B cell (primary cell): ENCODE measurements around the gene GUCA2B. TPM values are rescaled to one million over a fixed set of nuclear protein-coding genes. Genes with fewer than 3 reads are reported as not detected.

Source experiments
- ATAC-seq: fragments of 200-7000 bp; cut with Tn5 transposase; one replicate; pipeline ENCODE4 v1.10.0; 2021; ENCODE audit warnings: low read depth, mild to moderate bottlenecking, moderate number of reproducible peaks, moderate library complexity
- CTCF ChIA-PET: fragments of 350-600 bp; sonication (Branson Sonifier 250); formaldehyde crosslinking; loops from one replicate; lab custom pipeline; 2021; ENCODE audit warnings: antibody characterized with exemption, inconsistent platforms; lab: Charles Lee
- POLR2A ChIA-PET: fragments of 350-600 bp; sonication (Branson Sonifier 250); formaldehyde crosslinking; loops from one replicate; lab custom pipeline; 2021; ENCODE audit warnings: antibody characterized with exemption; lab: Charles Lee
- DNase-seq: peaks from one replicate; pipeline ENCODE4 v3.0.0; 2013
- H2AFZ ChIP-seq: 2 replicates; pipeline ENCODE4 v1.6.1; 2012; ENCODE audit warnings: mild to moderate bottlenecking, low read depth, low read length; ENCODE audit not compliant: insufficient read depth, poor library complexity, severe bottlenecking
- H3K27ac ChIP-seq, 2 donors: 1 replicate in 1 of 2; 2 replicates in 1 of 2; pipeline ENCODE4 v1.5.1; 2012 to 2013; ENCODE audit warnings: low read length in 2 of 2, mild to moderate bottlenecking in 2 of 2, moderate library complexity in 1 of 2
- H3K27me3 ChIP-seq, 4 experiments: fragments of 200-600 bp in 1 of 4; sonication (generic) in 1 of 4; replicated peaks in 1 of 4; 1 replicate in 2 of 4; 2 replicates in 2 of 4; pipeline versions ENCODE4 v1.6.1 to v1.7.0; 2013 to 2016; ENCODE audit warnings: low read length in 3 of 4, mild to moderate bottlenecking in 2 of 4, mixed read lengths in 1 of 4, moderate library complexity in 1 of 4; ENCODE audit not compliant: insufficient read depth in 4 of 4, control insufficient read depth in 3 of 4; ENCODE audit errors: control extremely low read depth in 1 of 4
- H3K36me3 ChIP-seq, 2 experiments: replicated peaks in 1 of 2; 1 replicate in 1 of 2; 2 replicates in 1 of 2; pipeline versions ENCODE4 v1.6.1 to v1.7.1; 2013; ENCODE audit warnings: low read length in 1 of 2; ENCODE audit not compliant: insufficient read depth in 2 of 2, control insufficient read depth in 1 of 2; ENCODE audit errors: control extremely low read depth in 1 of 2, extremely low read depth in 1 of 2
- H3K4me1 ChIP-seq, 2 donors: fragments of 200-600 bp in 1 of 2; sonication (generic) in 1 of 2; 1 replicate in 1 of 2; 2 replicates in 1 of 2; pipeline versions ENCODE4 v1.5.1 to v1.6.1; 2013 to 2017; ENCODE audit warnings: low read length in 2 of 2; ENCODE audit not compliant: control insufficient read depth in 2 of 2, insufficient read depth in 2 of 2
- H3K4me2 ChIP-seq: replicated peaks from 2 replicates; pipeline ENCODE3; 2012; ENCODE audit warnings: mild to moderate bottlenecking, low read depth, low read length; ENCODE audit not compliant: poor library complexity, severe bottlenecking
- H3K4me3 ChIP-seq, 5 experiments: fragments of 200-600 bp in 1 of 5; sonication (generic) in 1 of 5; 1 replicate in 3 of 5; 2 replicates in 2 of 5; pipeline versions ENCODE4 v1.5.1 to v1.7.0; 2011 to 2016; ENCODE audit warnings: low read length in 4 of 5, mild to moderate bottlenecking in 4 of 5, low read depth in 2 of 5, control low read depth in 1 of 5, moderate library complexity in 1 of 5; ENCODE audit not compliant: insufficient read depth in 1 of 5; ENCODE audit errors: control extremely low read depth in 1 of 5, extremely low read depth in 1 of 5
- H3K79me2 ChIP-seq: fragments of 200-600 bp; sonication (generic); one replicate; pipeline ENCODE4 v1.6.0; 2016; ENCODE audit warnings: low read length; ENCODE audit not compliant: control insufficient read depth, insufficient read depth
- H3K9ac ChIP-seq: fragments of 200-600 bp; sonication (generic); 2 replicates; pipeline ENCODE4 v1.6.1; 2017; ENCODE audit warnings: mild to moderate bottlenecking, low read length, moderate library complexity
- H3K9me3 ChIP-seq, 3 donors: one replicate each; pipeline versions ENCODE4 v1.6.1 to v1.7.1; 2013; ENCODE audit warnings: low read length in 2 of 3; ENCODE audit not compliant: control insufficient read depth in 2 of 3, insufficient read depth in 1 of 3; ENCODE audit errors: control extremely low read depth in 1 of 3
- H4K20me1 ChIP-seq: 2 replicates; pipeline ENCODE4 v1.6.0; 2012; ENCODE audit warnings: mild to moderate bottlenecking, low read length; ENCODE audit not compliant: insufficient read depth, control insufficient read depth, poor library complexity, severe bottlenecking
- H3K27ac Mint-ChIP-seq: one replicate; pipeline ENCODE4 v1.8.0; 2021; ENCODE audit warnings: mixed read lengths
- H3K27me3 Mint-ChIP-seq: one replicate; pipeline ENCODE4 v1.8.0; 2021; ENCODE audit warnings: mixed read lengths
- H3K4me1 Mint-ChIP-seq: one replicate; pipeline ENCODE4 v1.8.0; 2021; ENCODE audit warnings: mixed read lengths
- H3K4me3 Mint-ChIP-seq: one replicate; pipeline ENCODE4 v1.8.0; 2021; ENCODE audit warnings: mixed read lengths
- H3K9me3 Mint-ChIP-seq: one replicate; pipeline ENCODE4 v1.8.0; 2022; ENCODE audit warnings: mixed read lengths; ENCODE audit not compliant: insufficient read depth
- CTCF ChIP-seq: fragments of 200-600 bp; IDR thresholded peaks from one replicate; pipeline ENCODE4 v1.8.0; 2022; ENCODE audit warnings: antibody characterized with exemption, mild to moderate bottlenecking
- EZH2 ChIP-seq: IDR thresholded peaks from 2 replicates; pipeline ENCODE4 v1.6.1; 2012; ENCODE audit warnings: borderline replicate concordance, low read depth, mild to moderate bottlenecking, moderate library complexity, low read length; ENCODE audit not compliant: insufficient read depth, poor library complexity, severe bottlenecking
- WGBS: methylation state at CpG from one replicate; pipeline ENCODE4 v1.1.5; 2013; ENCODE audit warnings: missing lambda C conversion rate; ENCODE audit not compliant: insufficient coverage; 5-methylcytosine and 5-hydroxymethylcytosine counted together
- intact Hi-C: fragments of 100-400 bp; cut with micrococcal nuclease; formaldehyde crosslinking; loops from one replicate; pipeline ENCODE4 v1.10.0; 2022
- polyA minus RNA-seq: library from RNA; depleted of rRNA, polyadenylated mRNA; stranded (reverse); fragments of >200 nt; gene quantifications from 2 replicates; pipeline ENCODE4 v1.2.3, GENCODE V29; 2012
- polyA plus RNA-seq: library from polyadenylated mRNA; depleted of rRNA; stranded (reverse); fragments of >200 nt; gene quantifications from 2 replicates; pipeline ENCODE4 v1.2.3, GENCODE V29; 2012
- total RNA-seq, 2 donors: library from RNA; stranded (reverse); fragments of 120-200 nt in 1 of 2; gene quantifications; 1 replicate in 1 of 2; 2 replicates in 1 of 2; pipeline versions ENCODE4 v1.2.3 to v1.2.4, GENCODE V29; 2013 to 2022

Gene GUCA2B
- total RNA-seq, result not detected in 2 replicates
- total RNA-seq (2013), result not detected
- not detected in 2 replicates for polyA plus RNA-seq
- not detected in 2 replicates for polyA minus RNA-seq

GRCh38 chr1:42152907-42153600 is at the start of gene GUCA2B:
TSS of gene GUCA2B (plus strand) at chr1:42153410. CDS start at chr1:42153451, 41 bp downstream.
- H3K9me3 Mint-ChIP-seq, result no peaks in the 10 kb centered on the region
- H3K4me1 Mint-ChIP-seq, result no peaks in the 10 kb centered on the region
- POLR2A ChIA-PET, result no interaction called here

More at GRCh38 chr1:42152907-42153600, at the start of gene GUCA2B:
- no peak for DNase-seq
- H3K36me3 ChIP-seq, result no peaks in the 10 kb centered on the region
- no peak for ATAC-seq
- no peak within 1 kb of the TSS for H2AFZ ChIP-seq
- H3K9ac ChIP-seq, result no peak within 1 kb of the TSS
- H3K27me3 ChIP-seq, result peaks cover 0 to 3% (median 0%) of the 10 kb centered on the region in 4 experiments
- TF ChIP-seq EZH2, result no peak
- TF ChIP-seq CTCF, result no peak
- H3K4me1 ChIP-seq, result no peaks in the 10 kb centered on the region
- H3K4me3 Mint-ChIP-seq, result no peak within 1 kb of the TSS
- H3K27ac Mint-ChIP-seq, result no peak within 1 kb of the TSS
- H3K9me3 ChIP-seq, result no peaks in the 10 kb centered on the region
- H4K20me1 ChIP-seq, result no peaks in the 10 kb centered on the region
- CTCF ChIA-PET, result no interaction called here
- no peak within 1 kb of the TSS for H3K4me3 ChIP-seq
- WGBS, result 97% methylated on average over 5 of the region's 12 CpGs
- H3K27ac ChIP-seq, result no peak within 1 kb of the TSS
- intact Hi-C loops, result no loop called here
- peaks cover 13% of the 10 kb centered on the region for H3K27me3 Mint-ChIP-seq
- no peak within 1 kb of the TSS for H3K4me2 ChIP-seq
- H3K79me2 ChIP-seq, result no peaks in the 10 kb centered on the region
